ENCODE data around the gene ZFAND3.

Gene ZFAND3

DNA sequence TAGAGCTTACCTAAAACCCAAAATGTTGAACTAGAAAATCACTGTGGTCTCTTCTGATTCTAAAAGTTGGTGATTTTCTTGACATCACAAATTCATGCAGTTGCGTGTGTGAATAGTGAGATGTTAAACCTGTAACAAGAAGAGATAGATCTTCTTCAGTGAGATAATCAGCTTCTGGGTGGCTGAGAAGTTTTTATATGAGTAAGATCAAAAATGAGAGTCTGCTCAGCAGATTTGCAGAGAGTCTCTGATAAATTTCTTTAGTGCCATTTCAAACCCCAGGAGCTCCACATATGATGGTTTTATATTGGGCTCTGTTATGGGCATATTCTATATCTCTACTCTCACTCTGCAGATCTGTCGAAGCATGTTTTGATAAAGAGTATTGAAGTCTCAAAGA is 185.4 kb downstream of the ZFAND3 start:
- DNase-seq (ENCODE audit: low read depth in 2 of 2), result no peak

DNA sequence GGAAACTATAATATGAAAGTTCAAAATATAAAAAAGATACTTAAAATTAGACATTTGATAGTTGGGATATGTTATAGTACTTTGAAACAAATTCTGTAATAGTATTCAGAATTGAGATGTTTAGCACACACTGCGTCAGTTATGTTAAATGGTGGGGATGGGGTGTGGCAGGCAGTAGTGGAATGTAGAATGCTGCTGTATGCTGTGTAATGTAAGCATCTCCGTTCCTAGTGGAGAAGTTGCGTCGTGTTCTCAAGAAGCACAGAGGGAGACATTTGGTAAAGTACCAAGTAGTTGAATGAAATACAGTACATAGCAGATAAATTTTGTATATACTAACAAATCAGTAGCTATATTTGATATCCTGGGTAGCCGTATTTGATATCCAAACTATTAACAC is 192.4 kb downstream of the ZFAND3 start:
- no peak for DNase-seq (ENCODE audit: low read depth in 2 of 2)

DNA sequence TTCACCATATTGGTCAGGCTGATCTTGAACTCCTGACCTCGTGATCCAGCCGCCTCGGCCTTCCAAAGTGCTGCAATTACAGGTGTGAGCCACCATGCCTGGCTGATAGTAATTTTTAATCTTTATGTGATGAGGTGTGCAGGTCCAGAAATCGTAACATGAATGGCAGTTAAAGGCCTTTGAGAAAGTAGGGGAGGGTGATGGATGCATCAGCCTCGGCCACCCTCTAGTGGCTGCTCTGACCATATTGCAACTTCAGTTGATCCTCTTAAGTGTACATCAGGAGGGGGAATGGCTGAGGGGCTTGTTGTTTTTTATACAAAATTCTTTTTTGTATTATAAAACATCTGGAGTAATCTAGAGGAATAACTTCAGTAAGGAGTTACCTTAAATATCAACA is 193.0 kb downstream of the ZFAND3 start:
- DNase-seq (ENCODE audit: low read depth in 2 of 2), result peak in 1 of 2 donors; percentile 2

DNA sequence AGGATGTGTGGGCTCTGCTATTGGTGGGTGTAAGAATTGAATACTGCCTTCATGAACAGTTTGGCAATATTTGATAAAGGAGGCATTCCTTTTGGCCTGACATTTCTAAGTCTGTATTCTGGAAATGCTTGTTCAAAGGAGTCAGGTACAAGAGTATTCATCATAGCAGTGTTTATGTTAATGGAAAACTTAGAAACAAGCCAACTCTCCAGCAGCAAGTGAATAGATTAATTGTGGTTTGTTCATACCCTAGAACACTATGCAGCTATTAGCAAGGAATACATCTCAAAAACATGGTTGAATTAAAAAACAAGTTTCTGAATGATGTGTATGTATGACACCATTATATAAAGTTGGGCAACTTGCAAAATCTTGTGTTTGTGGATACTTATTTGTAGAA is 195.8 kb downstream of the ZFAND3 start:
- no peak for DNase-seq (ENCODE audit: low read depth in 2 of 2)

DNA sequence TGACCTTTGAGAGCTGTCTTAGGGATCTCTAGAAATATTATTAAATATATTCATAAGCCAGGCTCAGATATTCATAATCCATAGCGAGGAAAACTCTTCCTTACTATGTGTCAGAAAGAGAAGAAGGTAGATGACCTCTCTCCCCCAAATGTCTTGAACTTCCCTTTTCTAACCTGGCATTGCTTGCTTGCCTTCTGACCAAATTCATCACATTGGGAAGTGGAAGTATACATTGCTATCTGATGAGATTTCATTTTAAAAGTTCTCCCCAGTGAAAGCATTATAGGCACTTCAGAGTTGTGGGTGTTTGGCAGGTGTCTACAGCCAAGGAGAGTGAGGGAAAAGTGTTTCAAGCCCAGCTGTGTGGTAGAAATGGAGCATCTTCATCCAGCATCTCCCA is 197.3 kb downstream of the ZFAND3 start:
- no peak for DNase-seq (ENCODE audit: low read depth in 2 of 2)

DNA sequence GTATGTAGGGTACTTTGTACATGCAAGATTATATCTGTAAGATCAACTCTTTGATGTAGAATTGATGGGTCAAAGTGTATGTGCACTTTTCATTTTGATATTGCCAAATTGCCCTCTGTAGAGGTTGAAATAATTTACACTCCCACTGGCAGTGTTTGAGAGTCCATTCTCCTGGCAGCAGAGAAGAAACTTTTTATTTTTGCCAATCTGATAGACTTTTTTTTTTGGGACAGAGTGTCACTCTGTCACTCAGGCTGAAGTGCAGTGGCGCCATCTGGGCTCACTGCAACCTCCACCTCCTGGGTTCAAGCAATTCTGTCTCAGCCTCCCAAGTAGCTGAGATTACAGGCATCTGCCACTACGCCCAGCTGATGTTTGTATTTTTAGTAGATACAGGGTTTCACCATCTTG is 199.2 kb downstream of the ZFAND3 start:
- DNase-seq (ENCODE audit: low read depth in 2 of 2), result no peak

DNA sequence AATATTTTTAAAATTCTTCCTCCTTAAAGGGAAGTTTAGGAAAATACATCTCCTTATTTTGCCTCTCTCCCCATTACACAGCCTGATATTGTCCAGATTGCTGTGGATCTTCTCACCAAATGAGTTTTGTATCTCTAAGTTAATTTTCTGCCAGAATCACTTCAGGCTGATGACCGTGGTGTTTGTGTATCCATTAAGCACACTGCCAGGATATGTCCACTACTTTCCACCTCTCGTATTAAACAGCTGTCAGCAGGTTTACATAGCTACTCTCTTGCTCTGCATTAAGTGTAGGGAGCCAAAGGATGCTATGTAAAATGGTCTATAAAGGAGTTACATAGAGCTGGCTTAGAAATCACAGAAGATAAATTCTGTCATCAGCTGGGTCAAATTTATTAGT is 201.1 kb downstream of the ZFAND3 start:
- DNase-seq (ENCODE audit: low read depth in 2 of 2), result no peak

DNA sequence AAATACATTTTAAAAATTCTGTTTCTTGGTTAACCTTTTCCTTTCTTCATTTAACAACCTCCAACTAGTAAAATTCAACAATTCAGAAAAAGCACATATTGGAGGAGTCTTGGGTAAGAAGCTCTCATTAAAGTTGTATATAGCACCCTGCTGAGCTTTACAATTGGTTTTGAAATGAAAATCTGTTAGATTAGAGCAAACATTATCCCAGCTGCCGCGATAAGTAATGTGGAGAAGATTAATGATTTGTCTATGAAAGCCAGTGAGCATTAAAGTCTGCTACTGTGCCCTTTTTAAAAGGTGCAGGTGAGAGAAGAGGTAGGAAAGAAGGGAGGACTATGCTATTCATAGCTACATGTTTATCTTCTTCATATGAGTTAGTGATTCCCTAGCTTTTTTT is 201.5 kb downstream of the ZFAND3 start:
- DNase-seq (ENCODE audit: low read depth in 2 of 2), result no peak

DNA sequence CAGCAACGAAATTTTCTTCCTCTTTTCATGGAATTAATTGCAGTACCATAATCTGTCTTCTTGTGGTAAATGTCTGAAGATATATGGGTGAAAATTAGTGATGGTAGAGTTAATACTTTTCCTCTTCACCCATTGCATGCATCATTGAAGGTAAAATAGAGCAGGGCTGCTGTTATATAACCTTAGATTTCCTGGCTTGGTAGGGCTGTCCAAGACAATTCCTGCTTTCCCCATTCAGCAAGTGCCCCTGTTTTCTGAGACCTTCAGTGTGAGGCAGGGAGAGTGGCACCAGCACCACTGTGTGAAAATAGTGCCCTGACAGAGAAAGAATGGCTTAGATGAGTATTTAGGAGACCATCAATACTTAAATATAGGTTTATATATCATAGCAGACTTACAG is 202.0 kb downstream of the ZFAND3 start:
- no peak for DNase-seq (ENCODE audit: low read depth in 2 of 2)

DNA sequence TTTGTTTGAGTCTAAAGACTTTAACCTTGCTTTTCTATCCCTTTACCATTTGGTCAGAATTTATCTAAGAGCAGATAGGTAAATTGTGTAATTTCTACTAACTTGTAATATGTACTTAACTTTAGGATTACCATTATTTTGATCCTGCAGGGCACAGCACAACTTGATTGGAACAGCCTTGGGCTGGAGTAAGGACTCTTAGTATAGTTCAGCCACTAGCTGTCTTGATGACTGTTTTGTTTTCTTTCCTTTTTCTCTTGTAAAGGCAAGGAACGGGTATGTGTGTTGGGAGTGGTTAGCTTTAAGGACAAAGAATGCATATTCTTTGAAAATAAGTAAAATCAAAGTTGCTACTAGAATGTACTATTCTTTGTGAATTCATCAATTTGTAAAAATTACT is 203.2 kb downstream of the ZFAND3 start:
- no peak for DNase-seq (ENCODE audit: low read depth in 2 of 2)

DNA sequence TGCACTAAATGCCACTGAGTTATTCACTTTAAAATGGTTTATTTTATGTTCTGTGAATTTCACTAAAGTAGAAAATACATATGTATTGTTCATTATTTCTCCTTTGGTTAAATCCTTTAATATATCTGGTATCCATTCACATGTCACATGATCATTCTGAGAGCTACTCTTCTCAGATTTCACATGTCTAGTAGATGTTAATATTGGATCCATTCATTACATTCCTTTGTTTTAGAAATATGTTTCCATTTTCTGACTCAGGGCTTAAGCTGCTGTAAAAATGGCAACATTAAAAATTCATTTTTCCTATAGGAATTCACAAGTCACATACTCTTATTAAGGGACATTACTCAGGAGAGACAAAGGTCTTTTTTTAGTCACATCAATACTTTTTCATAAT is 205.4 kb downstream of the ZFAND3 start:
- no peak for DNase-seq (ENCODE audit: low read depth in 2 of 2)

DNA sequence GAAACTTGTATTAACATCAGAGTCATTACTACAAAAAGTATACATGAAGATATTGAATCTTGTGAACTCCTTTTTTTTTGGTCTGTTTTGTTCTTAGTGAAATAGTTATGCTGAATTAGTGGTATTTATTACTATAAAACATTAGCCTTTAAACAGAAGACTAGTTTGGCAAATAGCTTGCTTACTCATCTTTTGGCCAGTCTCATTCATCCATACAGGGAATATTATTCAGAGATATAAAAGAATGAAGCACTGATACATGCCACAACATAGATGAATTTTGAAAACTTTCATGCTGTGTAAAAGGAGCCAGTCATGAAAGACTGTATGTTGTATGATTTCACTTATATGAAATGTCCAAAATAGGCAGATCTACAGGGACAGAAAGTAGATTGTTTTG is 205.9 kb downstream of the ZFAND3 start:
- no peak for DNase-seq (ENCODE audit: low read depth in 2 of 2)

DNA sequence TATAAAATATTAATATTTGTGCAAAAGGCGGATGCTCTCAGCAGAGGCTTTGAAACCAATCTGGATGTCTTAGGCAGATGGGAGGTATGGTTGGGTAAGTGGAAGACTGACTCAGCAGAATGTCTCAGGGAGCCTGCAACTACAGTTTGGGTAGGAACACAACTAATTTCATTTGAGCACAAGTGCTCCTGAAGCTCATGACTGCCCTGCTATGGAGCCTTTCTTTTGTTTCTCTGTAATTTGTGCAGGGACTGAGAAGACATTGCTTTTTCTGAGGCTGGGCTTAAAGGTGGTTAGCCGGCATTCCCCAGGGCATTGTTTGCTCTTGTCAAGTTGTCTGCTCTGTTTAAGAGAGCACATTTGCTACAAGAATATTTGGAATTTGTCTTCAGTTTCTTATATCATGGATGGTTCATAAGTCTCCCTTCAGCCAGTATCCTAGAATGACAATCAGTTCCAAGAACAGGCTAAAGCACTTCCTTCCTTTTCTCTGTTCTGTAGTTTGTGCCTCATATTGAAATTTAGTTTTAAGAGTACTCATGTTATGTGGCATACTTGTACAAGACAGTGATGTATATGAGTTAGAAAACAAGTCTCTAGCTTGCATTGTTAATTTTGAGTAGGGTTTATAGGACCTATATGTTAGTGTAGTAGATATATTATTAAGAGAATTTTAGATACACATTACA is 208.3 kb downstream of the ZFAND3 start:
- no peak for DNase-seq (ENCODE audit: low read depth in 2 of 2)

DNA sequence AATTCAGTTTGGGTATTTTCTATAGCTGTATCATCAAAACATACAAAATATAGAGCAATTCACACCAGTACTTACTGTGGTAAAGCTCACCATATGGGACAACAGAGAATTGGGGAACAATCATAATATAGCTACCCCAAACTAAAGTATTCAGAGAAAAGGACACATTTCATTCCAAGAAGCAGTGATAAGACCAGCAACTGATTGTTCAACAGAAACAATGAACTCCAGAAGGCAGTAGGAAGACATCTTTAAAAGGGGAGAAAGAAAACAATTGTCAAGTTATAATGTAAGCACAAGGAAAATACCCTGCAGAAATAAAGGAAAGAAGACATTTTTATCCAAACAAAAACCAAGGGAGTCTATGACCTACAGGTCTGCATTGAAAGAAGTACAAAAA is 210.9 kb downstream of the ZFAND3 start:
- DNase-seq (ENCODE audit: low read depth in 2 of 2), result no peak

DNA sequence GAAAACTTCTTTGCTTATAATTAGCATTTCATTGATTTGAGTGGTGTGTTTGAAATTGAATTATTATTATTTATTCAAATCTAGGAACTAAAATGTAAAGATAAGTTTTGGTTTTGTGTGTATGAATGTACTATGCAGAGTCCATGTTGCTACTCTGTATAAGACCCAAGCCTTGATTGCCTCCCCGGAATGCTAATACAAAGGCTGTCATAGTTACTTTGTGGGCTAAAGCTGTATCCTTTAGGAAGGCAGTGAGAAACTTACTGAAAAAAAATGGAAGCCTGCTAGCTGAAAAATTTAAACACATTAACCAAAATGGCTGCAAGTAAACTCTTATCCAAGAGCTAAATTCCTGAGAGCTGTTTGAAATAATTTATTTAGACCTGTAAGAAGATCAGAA is 213.3 kb downstream of the ZFAND3 start:
- DNase-seq (ENCODE audit: low read depth in 2 of 2), result no peak

DNA sequence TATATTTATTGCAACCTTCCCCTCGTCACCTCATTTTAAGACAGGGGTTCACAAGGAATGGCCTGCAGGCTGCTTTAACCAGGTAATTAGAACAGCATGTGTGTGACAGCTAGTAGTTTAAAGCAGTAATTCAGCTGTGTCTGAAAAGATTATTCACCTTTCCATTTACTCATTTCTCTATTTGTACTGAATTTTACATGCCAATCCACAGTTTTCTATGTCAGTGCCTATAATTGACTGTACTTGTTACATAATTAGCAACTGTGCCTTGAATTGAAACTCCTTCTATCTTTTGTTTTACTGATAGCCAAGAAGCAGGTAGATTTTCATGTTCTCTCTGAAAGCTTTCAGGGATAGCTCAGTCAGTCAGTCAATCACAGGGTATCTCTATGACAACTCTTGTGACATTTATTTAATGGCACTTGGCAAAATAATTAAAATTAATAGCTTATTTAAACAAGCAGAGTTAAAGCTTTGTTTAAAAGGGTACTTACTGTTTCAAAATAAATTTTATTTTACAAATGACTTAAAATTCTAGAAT is 214.0 kb downstream of the ZFAND3 start:
- DNase-seq (ENCODE audit: low read depth in 2 of 2), result no peak

DNA sequence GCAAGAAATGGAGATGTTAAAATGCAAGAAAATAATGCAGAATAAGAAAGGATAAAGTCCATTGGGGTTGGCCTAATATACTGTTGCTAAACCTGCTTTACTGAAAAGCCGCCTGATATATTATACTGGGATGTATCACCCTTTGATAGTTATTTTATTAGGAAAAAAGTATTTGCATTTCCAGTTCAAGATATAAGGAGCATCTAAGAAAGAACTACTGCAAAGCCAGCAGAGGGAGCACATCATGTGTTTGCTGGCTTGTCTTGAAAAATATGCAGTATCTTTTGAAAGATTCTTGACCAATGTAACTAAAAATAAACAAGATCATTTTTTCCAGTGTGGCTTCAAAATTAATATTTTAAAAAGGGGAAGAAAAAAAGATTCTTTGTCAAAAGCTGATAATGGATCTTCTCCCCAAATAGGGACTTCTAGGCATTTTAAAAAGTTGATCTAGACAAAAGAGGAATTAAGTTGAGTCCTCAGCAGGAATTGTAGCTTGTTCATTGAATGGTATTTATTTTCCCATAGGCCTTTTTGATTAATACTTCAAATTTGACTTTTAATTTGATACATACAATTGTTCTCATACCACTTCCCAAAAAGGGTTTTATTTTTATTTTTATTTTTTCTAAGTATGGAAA is 214.9 kb downstream of the ZFAND3 start:
- no peak for DNase-seq (ENCODE audit: low read depth in 2 of 2)

DNA sequence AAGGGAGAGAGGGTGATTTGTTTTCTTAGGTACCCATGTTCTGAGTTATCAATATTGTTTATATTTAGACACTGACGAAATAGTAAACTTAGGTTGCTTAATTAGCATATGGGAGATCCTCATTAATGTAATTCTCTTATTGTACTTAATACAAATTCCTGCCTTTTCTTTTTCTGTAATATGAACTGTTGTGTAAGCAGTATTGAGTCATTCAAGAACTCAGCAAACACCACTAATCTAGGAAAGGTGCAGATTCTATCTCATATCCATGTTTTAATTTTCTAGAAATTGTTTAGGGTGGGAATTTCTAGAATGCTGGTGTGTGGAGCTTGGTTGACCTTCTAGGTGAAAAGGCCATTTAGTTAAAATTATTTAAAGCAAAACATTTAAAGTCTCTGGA is 216.0 kb downstream of the ZFAND3 start:
- DNase-seq (ENCODE audit: low read depth in 2 of 2), result no peak

DNA sequence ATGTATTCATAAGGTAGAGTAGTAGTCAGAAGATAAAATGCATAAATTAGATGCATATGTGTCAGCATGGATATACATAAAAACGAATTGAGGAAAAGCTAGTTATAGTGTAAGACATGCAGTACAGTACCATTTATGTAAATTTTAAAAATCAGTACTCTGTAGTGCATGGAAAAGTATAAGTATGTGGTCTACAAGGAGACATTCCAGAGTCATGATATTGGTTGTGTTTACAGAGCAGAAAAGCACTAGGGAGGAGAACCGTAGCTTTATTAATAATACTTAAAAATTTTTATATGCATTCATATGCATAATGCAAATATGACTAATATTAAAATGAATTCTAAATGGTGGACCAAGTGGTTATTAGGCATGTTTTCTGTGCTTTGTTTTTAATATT is 220.0 kb downstream of the ZFAND3 start:
- DNase-seq (ENCODE audit: low read depth in 2 of 2), result no peak

DNA sequence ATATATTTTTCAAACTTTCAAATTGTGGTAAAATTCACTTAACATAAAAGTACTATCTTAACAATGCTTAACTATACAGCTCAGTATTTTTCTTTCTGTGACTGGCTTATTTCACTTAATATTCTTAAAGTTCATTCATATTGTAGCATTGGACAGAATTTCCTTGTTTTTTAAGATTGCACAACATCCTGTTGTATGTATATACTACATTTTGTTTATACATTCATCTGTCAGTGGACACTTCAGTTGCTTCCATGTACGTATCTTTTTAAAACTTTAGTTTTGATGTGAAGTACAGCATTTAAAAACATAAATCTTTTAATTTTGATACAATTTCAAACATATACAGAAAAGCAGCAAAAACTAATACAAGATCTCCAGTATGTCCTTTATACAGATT is 220.7 kb downstream of the ZFAND3 start:
- no peak for DNase-seq (ENCODE audit: low read depth in 2 of 2)

DNA sequence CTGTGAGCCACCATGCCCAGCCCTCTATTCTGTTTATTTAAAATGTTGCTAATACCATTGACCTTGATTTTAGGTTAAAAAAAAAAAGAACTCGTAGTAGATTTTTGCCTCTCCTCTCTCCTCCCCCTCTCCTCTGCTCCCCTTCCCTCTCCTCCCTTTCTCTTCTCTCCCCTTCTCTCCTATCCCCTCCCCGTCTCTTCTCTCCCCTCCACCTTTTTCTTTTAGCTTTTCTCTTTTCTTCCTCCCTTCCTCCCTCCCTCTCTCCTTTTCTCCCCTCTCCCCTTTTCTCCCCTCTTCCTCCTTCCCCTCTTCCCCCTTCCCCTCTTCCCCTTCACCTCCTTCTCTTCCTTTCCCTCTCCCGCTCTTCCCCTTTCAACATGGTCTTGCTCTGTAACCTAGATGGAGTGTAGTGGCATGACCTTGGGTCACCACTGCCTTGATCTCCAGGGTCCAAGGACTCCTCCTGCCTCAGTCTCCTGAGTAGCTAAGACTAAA is 223.8 kb downstream of the ZFAND3 start:
- DNase-seq (ENCODE audit: low read depth in 2 of 2), result no peak

DNA sequence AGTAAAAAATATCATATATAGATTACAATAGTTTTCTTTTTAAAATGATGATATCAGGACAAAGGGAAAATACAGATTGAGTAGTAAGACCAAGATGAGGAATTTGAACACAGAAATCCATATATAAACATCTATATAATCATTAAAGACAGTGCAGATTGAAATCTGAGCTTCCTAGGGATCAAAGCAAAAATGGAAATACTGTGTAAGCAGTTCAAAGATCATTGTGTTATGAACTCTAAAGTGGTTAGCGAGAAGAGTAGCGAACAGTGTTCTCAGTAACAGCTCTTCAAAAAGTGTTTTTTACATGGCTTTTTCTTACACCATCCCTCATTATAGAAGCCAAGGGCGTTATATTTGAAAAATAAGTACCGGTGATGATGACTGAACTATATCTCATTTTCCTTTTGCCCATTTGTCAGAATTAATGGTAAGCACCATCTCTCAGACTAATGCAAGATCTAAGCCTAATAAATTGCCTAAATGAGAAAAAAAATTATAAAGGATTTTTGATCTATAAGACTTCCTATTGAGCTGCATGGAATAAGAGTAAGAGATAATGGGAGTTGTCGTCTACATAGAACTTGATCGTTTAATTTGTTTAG is 226.3 kb downstream of the ZFAND3 start:
- no peak for DNase-seq (ENCODE audit: low read depth in 2 of 2)

DNA sequence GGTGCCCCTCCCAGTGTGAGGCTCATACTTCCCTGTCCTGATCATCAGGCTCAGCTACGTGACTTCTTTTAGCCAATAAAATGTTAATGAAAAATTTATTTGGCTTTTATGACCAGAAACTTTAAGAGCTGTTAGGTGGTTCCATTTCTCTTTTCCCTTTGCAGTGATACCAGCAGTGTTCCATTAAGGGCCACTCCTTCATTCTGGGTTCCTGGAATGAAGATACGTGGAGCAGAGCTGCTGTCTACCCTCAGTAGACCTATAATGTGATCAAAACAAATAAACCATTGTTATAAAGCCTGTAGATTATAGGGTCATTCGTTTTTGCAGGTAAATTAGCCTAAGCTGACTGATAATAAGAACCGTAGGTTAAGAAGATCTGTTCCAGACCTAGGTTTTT is 228.0 kb downstream of the ZFAND3 start:
- DNase-seq (ENCODE audit: low read depth in 2 of 2), result no peak

Data from stimulated activated CD8-positive, alpha-beta memory T cell treated with anti-CD3 and anti-CD28 coated beads, Interleukin-15, amount 100 ng/mL, for 48 hours (primary cell).